ENCODE measurements around the gene SAP30BP. TPM values are rescaled to one million over a fixed set of nuclear protein-coding genes. Genes with fewer than 3 reads are reported as not detected.
A peak's percentile ranks its signal among the peaks of the same experiment; 100 is the strongest.

Gene SAP30BP
- total RNA-seq, 1 experiment from 2014 or later, result 149 TPM

- Histone ChIP-seq H3K4me1 (ENCODE audit: control insufficient read depth in 1 of 2, insufficient read depth in 2 of 2, low read length in 2 of 2) (peaks cover 22 to 43% of the 10 kb centered on the region in 2 experiments), H4K20me1 (ENCODE audit: insufficient read depth) (0 out of 2 replicates have a peak, but pooled peaks cover 3% of the 10 kb centered on the region), H3K27ac (ENCODE audit: low read depth, low read length) (no peak overlapping the region), H3K36me3 (ENCODE audit: control insufficient read depth in 1 of 2, insufficient read depth in 2 of 2, low read length in 2 of 2) (peaks cover 38 to 43% of the 10 kb centered on the region in 2 experiments; a peak in 3 of 4 replicates), H3K27me3 (ENCODE audit: insufficient read depth, low read length) (no peaks in the 10 kb centered on the region), H3K9me2 (ENCODE audit: insufficient read depth) (no peaks in the 10 kb centered on the region), H2AFZ (ENCODE audit: low read depth, low read length, poor library complexity, severe bottlenecking) (no peak overlapping the region), H3K79me2 (ENCODE audit: insufficient read depth, low read length) (peaks cover 90% of the 10 kb centered on the region), H3K9me3 (ENCODE audit: control insufficient read depth in 1 of 2, insufficient read depth in 1 of 2, low read depth in 1 of 2, low read length in 2 of 2) (no peaks in the 10 kb centered on the region), H3K4me3 (replicated peaks in 1 of 2; ENCODE audit: low read depth in 1 of 2, low read length in 2 of 2) (no peak overlapping the region), H3K9ac (ENCODE audit: low read length) (no peak overlapping the region), H3K4me2 (ENCODE audit: low read length) (no peak overlapping the region)
- CTCF ChIA-PET, result interaction anchor here (2.4 to 7.1 kb wide), 2 partner anchors 22 to 71 kb away, joined by 10 to 106 read pairs; no protein-coding TSS in a partner anchor
- POLR2A ChIA-PET, result interaction anchor here (1.6 kb wide), 1 partner anchor 45 kb away, joined by 3 read pairs; the partner anchor contains the start of gene ITGB4
- no peak for DNase-seq (ENCODE audit: low read depth, low spot score)
- intact Hi-C loops (cut with micrococcal nuclease), result loop anchor here (10.0 kb wide), 1 partner anchor 178 kb away; the partner anchor contains the start of gene WBP2
- BruUV-seq (replicated peaks), result no TSS peak
- RAD21 ChIA-PET (ENCODE audit: low non-redundant PET in 1 of 2, low total read pairs in 2 of 2, uncharacterized antibody in 2 of 2, unreplicated experiment in 2 of 2), result no interaction called here
- ATAC-seq, result no peak
- TF ChIP-seq YY1 (IDR thresholded peaks at IDR 0.05; ENCODE audit: extremely low read depth, insufficient replicate concordance, low read depth, low read length), result no peak
- no peak for TF ChIP-seq ATF3 (IDR thresholded peaks at IDR 0.05)
Measured at GRCh38 chr17:75676461-75676860, 9.3 kb downstream of the SAP30BP start.

DNA sequence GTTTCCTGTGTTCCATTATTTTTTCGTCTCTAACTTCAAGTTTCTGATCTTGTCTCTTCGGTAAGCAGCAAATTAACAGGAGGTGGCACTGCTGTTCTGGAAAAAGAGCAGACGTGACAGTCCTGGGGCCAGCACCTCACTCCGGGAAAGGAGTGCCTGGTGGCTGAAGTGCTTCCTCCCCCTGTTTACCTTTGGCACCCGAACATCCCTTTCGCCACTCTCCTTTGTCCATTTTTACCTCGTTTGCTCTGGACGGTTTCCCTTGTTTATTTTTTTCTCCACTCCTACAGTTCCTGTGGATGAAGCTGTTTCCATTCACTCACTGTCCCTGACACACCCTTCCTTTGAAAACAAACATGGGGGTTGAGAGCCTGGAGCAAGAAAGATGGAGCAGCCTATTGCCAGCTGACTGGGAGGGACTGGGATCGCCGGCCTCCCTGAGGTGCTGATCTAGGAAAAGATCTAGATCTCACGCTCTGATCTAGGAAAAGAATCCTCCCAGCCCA lies 12.6 kb downstream of the SAP30BP start:
- BruUV-seq (replicated peaks), result no TSS peak
- no peaks in the 10 kb centered on the region for H3K27me3 ChIP-seq (ENCODE audit: insufficient read depth, low read length)
- ChIA-PET POLR2A (interaction anchor here (0.8 to 6.4 kb wide), 5 partner anchors 41 to 225 kb away, joined by 3 to 41 read pairs (median 3); partner anchors contain the start of genes ITGB4 and MRPL38), RAD21 (ENCODE audit: low non-redundant PET in 1 of 2, low total read pairs in 2 of 2, uncharacterized antibody in 2 of 2, unreplicated experiment in 2 of 2) (interaction anchor here (2.0 to 2.1 kb wide), 2 partner anchors 68 kb away, joined by 8 to 10 read pairs; no protein-coding TSS in a partner anchor), CTCF (interaction anchor here (1.0 to 8.5 kb wide), 11 partner anchors 16 to 145 kb away, joined by 3 to 174 read pairs (median 4); partner anchors contain the start of genes ITGB4 and SMIM5)
- no peak for DNase-seq (ENCODE audit: low read depth, low spot score)
- peak; percentile 33; the same call in 1 of the 2 replicates for ATAC-seq
- H3K4me2 ChIP-seq (ENCODE audit: low read length), result peak overlapping the region; percentile 9; the same call in 1 of the 2 replicates
- peaks cover 17 to 23% of the 10 kb centered on the region in 2 experiments; a peak in 3 of 4 replicates for H3K36me3 ChIP-seq (ENCODE audit: control insufficient read depth in 1 of 2, insufficient read depth in 2 of 2, low read length in 2 of 2)
- peak overlapping the region; percentile 5; the same call in 1 of the 2 replicates for H3K27ac ChIP-seq (ENCODE audit: low read depth, low read length)
- TF ChIP-seq RAD21 (IDR thresholded peaks at IDR 0.05; ENCODE audit: low read depth), result peak; percentile 96
- TF ChIP-seq, protein P1, sequence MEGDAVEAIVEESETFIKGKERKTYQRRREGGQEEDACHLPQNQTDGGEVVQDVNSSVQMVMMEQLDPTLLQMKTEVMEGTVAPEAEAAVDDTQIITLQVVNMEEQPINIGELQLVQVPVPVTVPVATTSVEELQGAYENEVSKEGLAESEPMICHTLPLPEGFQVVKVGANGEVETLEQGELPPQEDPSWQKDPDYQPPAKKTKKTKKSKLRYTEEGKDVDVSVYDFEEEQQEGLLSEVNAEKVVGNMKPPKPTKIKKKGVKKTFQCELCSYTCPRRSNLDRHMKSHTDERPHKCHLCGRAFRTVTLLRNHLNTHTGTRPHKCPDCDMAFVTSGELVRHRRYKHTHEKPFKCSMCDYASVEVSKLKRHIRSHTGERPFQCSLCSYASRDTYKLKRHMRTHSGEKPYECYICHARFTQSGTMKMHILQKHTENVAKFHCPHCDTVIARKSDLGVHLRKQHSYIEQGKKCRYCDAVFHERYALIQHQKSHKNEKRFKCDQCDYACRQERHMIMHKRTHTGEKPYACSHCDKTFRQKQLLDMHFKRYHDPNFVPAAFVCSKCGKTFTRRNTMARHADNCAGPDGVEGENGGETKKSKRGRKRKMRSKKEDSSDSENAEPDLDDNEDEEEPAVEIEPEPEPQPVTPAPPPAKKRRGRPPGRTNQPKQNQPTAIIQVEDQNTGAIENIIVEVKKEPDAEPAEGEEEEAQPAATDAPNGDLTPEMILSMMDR (IDR thresholded peaks at IDR 0.05 in 2 of 3, conservative IDR thresholded peaks at IDR 0.05 in 1 of 3; ENCODE audit: borderline replicate concordance in 1 of 3, insufficient read depth in 1 of 3, low read depth in 2 of 3, low read length in 2 of 3), result peak; percentile 38 to 90 (median 51); a peak in 5 of 6 replicates
- no peak for TF ChIP-seq CBX3 (IDR thresholded peaks at IDR 0.05; ENCODE audit: low read depth)
- no peaks in the 10 kb centered on the region for H3K9me2 ChIP-seq (ENCODE audit: insufficient read depth)
- intact Hi-C loops (cut with micrococcal nuclease), result loop anchor here (1.0 to 10.0 kb wide), 2 partner anchors 68 to 175 kb away; partner anchors contain the start of gene WBP2
- no peaks in the 10 kb centered on the region for H3K9me3 ChIP-seq (ENCODE audit: control insufficient read depth in 1 of 2, insufficient read depth in 1 of 2, low read depth in 1 of 2, low read length in 2 of 2)
- H3K79me2 ChIP-seq (ENCODE audit: insufficient read depth, low read length), result peaks cover 94% of the 10 kb centered on the region
- H2AFZ ChIP-seq (ENCODE audit: low read depth, low read length, poor library complexity, severe bottlenecking), result no peak overlapping the region
- no peaks in the 10 kb centered on the region for H4K20me1 ChIP-seq (ENCODE audit: insufficient read depth)
- H3K9ac ChIP-seq (ENCODE audit: low read length), result peak overlapping the region; percentile 30; the same call in 1 of the 2 replicates
- peaks cover 51 to 74% of the 10 kb centered on the region in 2 experiments for H3K4me1 ChIP-seq (ENCODE audit: control insufficient read depth in 1 of 2, insufficient read depth in 2 of 2, low read length in 2 of 2)
- no peak overlapping the region for H3K4me3 ChIP-seq (replicated peaks in 1 of 2; ENCODE audit: low read depth in 1 of 2, low read length in 2 of 2)
